Measurements from ENCODE around the gene PPP1R13B.

DNA sequence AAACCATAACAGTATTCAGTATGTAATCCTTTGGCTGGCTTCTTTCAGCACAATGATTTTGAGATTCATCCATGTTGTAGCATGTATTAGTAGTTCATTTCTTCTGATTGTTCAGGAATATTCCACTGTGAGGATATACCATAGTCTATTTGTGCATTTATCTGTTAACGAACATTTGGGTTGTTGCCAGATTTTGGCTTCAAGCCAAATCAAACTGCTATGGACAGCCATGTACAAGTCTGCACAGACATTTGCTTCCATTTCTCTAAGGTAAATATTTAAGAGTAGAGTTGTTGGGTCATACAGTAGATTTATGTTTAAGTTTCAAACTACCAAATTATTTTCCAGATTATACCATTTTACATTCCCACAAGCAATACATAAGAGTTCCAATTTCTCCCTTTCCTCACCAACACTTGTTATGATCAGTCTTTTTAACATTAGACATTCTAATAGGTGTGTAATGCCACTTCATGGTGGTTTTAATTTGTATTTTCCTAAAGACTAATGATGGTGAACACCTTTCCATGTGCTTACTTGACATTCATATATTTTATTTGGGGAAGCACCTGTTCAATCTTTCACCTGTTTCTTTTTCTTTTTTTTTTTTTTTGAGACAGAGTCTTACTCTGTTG lies 75.2 kb downstream of the PPP1R13B start:
- TF ChIP-seq, protein P1, sequence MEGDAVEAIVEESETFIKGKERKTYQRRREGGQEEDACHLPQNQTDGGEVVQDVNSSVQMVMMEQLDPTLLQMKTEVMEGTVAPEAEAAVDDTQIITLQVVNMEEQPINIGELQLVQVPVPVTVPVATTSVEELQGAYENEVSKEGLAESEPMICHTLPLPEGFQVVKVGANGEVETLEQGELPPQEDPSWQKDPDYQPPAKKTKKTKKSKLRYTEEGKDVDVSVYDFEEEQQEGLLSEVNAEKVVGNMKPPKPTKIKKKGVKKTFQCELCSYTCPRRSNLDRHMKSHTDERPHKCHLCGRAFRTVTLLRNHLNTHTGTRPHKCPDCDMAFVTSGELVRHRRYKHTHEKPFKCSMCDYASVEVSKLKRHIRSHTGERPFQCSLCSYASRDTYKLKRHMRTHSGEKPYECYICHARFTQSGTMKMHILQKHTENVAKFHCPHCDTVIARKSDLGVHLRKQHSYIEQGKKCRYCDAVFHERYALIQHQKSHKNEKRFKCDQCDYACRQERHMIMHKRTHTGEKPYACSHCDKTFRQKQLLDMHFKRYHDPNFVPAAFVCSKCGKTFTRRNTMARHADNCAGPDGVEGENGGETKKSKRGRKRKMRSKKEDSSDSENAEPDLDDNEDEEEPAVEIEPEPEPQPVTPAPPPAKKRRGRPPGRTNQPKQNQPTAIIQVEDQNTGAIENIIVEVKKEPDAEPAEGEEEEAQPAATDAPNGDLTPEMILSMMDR (IDR thresholded peaks at IDR 0.05; ENCODE audit: low read depth, low read length), result no peak
- TF ChIP-seq EZH2phosphoT487 (IDR thresholded peaks at IDR 0.05; ENCODE audit: low read depth), result no peak

Data from OCI-LY3 (cell line).